Spleen (tissue), 11 donors: ENCODE data around the gene PTPN9. TPM values are rescaled to one million over a fixed set of nuclear protein-coding genes. Genes with fewer than 3 reads are reported as not detected.
"Not testable (repeated sequence)": the region's sequence is repeated elsewhere in the genome, so short reads cannot be mapped to it uniquely, and the experiment has no call there.

Experiments used
- DNase-seq: peaks from one replicate; pipeline ENCODE4 v3.0.0-alpha.2; 2020
- H3K27ac ChIP-seq, 8 donors: fragments of 200-600 bp; sonication (generic) in 7 of 8; 1 replicate in 4 of 8; 2 replicates in 4 of 8; pipeline versions ENCODE4 v1.5.0 to v1.8.0; 2016 to 2021; ENCODE audit warnings: inconsistent platforms in 4 of 8, mild to moderate bottlenecking in 4 of 8, moderate library complexity in 1 of 8
- H3K27me3 ChIP-seq, 7 donors: fragments of 200-600 bp; sonication (generic) in 6 of 7; replicated peaks in 1 of 7; 1 replicate in 4 of 7; 2 replicates in 3 of 7; pipeline versions ENCODE4 v1.5.0 to v1.8.0; 2016 to 2021; ENCODE audit warnings: inconsistent platforms in 3 of 7, mild to moderate bottlenecking in 1 of 7
- H3K36me3 ChIP-seq, 6 donors: fragments of 200-600 bp; sonication (generic) in 5 of 6; 1 replicate in 4 of 6; 2 replicates in 2 of 6; pipeline versions ENCODE4 v1.5.0 to v1.8.0; 2016 to 2021; ENCODE audit warnings: inconsistent platforms in 2 of 6
- H3K4me1 ChIP-seq, 6 donors: fragments of 200-600 bp; sonication (generic) in 5 of 6; 1 replicate in 3 of 6; 2 replicates in 3 of 6; pipeline versions ENCODE4 v1.5.0 to v1.8.0; 2016 to 2021; ENCODE audit warnings: inconsistent platforms in 3 of 6
- H3K4me3 ChIP-seq, 8 donors: fragments of 200-600 bp; sonication (generic) in 7 of 8; 1 replicate in 4 of 8; 2 replicates in 4 of 8; pipeline versions ENCODE4 v1.5.0 to v1.8.0; 2016 to 2021; ENCODE audit warnings: inconsistent platforms in 4 of 8, mild to moderate bottlenecking in 4 of 8, moderate library complexity in 2 of 8
- H3K9me3 ChIP-seq, 8 donors: fragments of 200-600 bp; sonication (generic) in 7 of 8; 1 replicate in 4 of 8; 2 replicates in 4 of 8; pipeline versions ENCODE4 v1.5.0 to v1.8.0; 2016 to 2021; ENCODE audit warnings: inconsistent platforms in 4 of 8
- POLR2A ChIP-seq, 3 donors: fragments of 450-650 bp; IDR thresholded peaks; one replicate each; pipeline ENCODE4 v1.5.1; 2017; ENCODE audit warnings: antibody characterized with exemption in 3 of 3, mild to moderate bottlenecking in 1 of 3
- POLR2AphosphoS5 ChIP-seq, 3 donors: sonication (generic); formaldehyde crosslinking; IDR thresholded peaks; one replicate each; pipeline ENCODE4 v1.5.1; 2017; ENCODE audit warnings: antibody characterized with exemption in 3 of 3
- WGBS, 5 donors: extraction: QIAGEN DNeasy Blood & Tissue Kit in 3 of 5; methylation state at CpG; one replicate each; pipeline versions ENCODE4 v1.1.5 to v1.1.7; 2013 to 2018; 5-methylcytosine and 5-hydroxymethylcytosine counted together
- intact Hi-C: fragments of 100-400 bp; cut with DNase I; formaldehyde crosslinking; loops from one replicate; pipeline ENCODE4 v1.15.0; 2023; ENCODE audit warnings: low total_unique reads
- polyA plus RNA-seq, 3 donors: library from polyadenylated mRNA; stranded (reverse); fragments of 200-250 nt; gene quantifications; one replicate each; pipeline ENCODE4 v1.2.1, GENCODE V29; 2013
- total RNA-seq, 7 donors: library from RNA; depleted of rRNA in 3 of 7; stranded (reverse); fragments of >200 nt in 3 of 7; fragmentation: NEBNext Ultra II Directional in 4 of 7; extraction: Animal tissue kit (Norgen Biotek cat#: 25700) in 4 of 7; gene quantifications; one replicate each; pipeline versions ENCODE4 v1.1.0 to v1.2.1, GENCODE V29; 2016 to 2021
- TF ChIP-seq, protein P1 (sequence below), 11 experiments: fragments of 200-600 bp in 7 of 11; fragments of 450-650 bp in 4 of 11; sonication (generic) in 4 of 11; IDR thresholded peaks in 8 of 11; conservative IDR thresholded peaks in 3 of 11; 1 replicate in 7 of 11; 2 replicates in 4 of 11; pipeline versions ENCODE4 v1.4.0 to v1.8.0; 2016 to 2021; ENCODE audit warnings: antibody characterized with exemption in 11 of 11, inconsistent platforms in 4 of 11, mild to moderate bottlenecking in 1 of 11
- donor health status: healthy with polysubstance abuse.
- donor health status: DM: no; HTN: no; CAD: no; lungs with moderate emphysema.
- donor health status: DM: no; HTN: no; CAD: no.
- donor health status: Bipolar disorder and iron deficiency.
- donor health status: healthy.
- donor health status: DM: no; HTN: no; CAD: no.
- donor health status: DM: yes; HTN: yes; CAD: no.

The PTPN9 gene
- total and polyA plus RNA-seq, 10 donors, result 4.6 to 32.5 (median 22.3) TPM

- TF ChIP-seq, protein P1, sequence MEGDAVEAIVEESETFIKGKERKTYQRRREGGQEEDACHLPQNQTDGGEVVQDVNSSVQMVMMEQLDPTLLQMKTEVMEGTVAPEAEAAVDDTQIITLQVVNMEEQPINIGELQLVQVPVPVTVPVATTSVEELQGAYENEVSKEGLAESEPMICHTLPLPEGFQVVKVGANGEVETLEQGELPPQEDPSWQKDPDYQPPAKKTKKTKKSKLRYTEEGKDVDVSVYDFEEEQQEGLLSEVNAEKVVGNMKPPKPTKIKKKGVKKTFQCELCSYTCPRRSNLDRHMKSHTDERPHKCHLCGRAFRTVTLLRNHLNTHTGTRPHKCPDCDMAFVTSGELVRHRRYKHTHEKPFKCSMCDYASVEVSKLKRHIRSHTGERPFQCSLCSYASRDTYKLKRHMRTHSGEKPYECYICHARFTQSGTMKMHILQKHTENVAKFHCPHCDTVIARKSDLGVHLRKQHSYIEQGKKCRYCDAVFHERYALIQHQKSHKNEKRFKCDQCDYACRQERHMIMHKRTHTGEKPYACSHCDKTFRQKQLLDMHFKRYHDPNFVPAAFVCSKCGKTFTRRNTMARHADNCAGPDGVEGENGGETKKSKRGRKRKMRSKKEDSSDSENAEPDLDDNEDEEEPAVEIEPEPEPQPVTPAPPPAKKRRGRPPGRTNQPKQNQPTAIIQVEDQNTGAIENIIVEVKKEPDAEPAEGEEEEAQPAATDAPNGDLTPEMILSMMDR (IDR thresholded peaks at IDR 0.05 in 8 of 11, conservative IDR thresholded peaks at IDR 0.05 in 3 of 11), result no peak
- TF ChIP-seq POLR2A (IDR thresholded peaks at IDR 0.05) (no peak), POLR2AphosphoS5 (IDR thresholded peaks at IDR 0.05) (no peak)
- Histone ChIP-seq H3K4me3 (no peak overlapping the region), H3K4me1 (peaks cover 0 to 25% (median 2%) of the 10 kb centered on the region in 6 donors), H3K9me3 (no peaks in the 10 kb centered on the region), H3K27me3 (no peaks in the 10 kb centered on the region), H3K27ac (no peak overlapping the region), H3K36me3 (no peaks in the 10 kb centered on the region)
- DNase-seq, result no peak
- intact Hi-C loops, result no loop called here
These were observed 25.5 kb downstream of the PTPN9 start for GRCh38 chr15:75553659-75554058.

- Histone ChIP-seq H3K27me3 (no peaks in the 10 kb centered on the region), H3K36me3 (no peaks in the 10 kb centered on the region), H3K4me1 (peaks cover 0 to 35% (median 2%) of the 10 kb centered on the region in 6 donors), H3K27ac (peak overlapping the region in 2 of 8 donors; percentile 28 to 37), H3K9me3 (no peaks in the 10 kb centered on the region), H3K4me3 (no peak overlapping the region)
- no peak for DNase-seq
- 53 to 82% (median 66%) methylated on average over 4 of the region's 4 CpGs for WGBS, 5 donors
- intact Hi-C loops, result no loop called here
- TF ChIP-seq POLR2A (IDR thresholded peaks at IDR 0.05), result no peak
- TF ChIP-seq, protein P1 (IDR thresholded peaks at IDR 0.05 in 8 of 11, conservative IDR thresholded peaks at IDR 0.05 in 3 of 11), result no peak
- TF ChIP-seq POLR2AphosphoS5 (IDR thresholded peaks at IDR 0.05), result no peak
These were observed 28.0 kb downstream of the PTPN9 start for GRCh38 chr15:75551091-75551490.

GRCh38 chr15:75545064-75545463 lies 34.1 kb downstream of the PTPN9 start:
- no peak overlapping the region for H3K4me3 ChIP-seq
- DNase-seq, result no peak
- 47 to 76% (median 62%) methylated on average over 1 of the region's 1 CpG for WGBS, 5 donors
- intact Hi-C loops, result no loop called here
- H3K27ac ChIP-seq, result no peak overlapping the region
- no peaks in the 10 kb centered on the region for H3K27me3 ChIP-seq
- H3K9me3 ChIP-seq, result no peaks in the 10 kb centered on the region
- H3K36me3 ChIP-seq, result no peaks in the 10 kb centered on the region
- H3K4me1 ChIP-seq, result peaks cover 0 to 40% (median 13%) of the 10 kb centered on the region in 6 donors
- TF ChIP-seq, protein P1 (IDR thresholded peaks at IDR 0.05 in 8 of 11, conservative IDR thresholded peaks at IDR 0.05 in 3 of 11), result no peak
- TF ChIP-seq POLR2AphosphoS5 (IDR thresholded peaks at IDR 0.05) (no peak), POLR2A (IDR thresholded peaks at IDR 0.05) (no peak)

DNA sequence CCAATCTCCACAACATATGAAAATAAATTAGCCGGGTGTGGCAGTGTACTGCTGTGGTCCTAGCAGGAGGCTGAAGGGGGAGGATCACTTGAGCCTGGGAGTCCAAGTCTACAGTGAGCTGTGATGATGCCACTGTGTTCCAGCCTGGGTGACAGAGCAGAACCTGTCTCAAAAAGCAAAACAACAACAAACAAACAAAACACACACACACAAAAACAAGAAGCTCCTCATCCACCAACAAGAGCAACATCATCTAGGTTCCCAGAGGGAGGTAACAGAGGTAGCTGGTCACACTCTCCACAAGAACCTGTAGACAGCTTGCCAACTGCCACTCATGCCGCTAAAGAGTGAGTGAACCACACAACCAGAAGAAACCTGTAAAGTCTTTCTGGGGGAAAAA lies 34.8 kb downstream of the PTPN9 start:
- H3K9me3 ChIP-seq, result no peaks in the 10 kb centered on the region
- H3K27ac ChIP-seq, result no peak overlapping the region
- 84 to 99% (median 88%) methylated on average over 2 of the region's 2 CpGs for WGBS, 5 donors
- H3K4me1 ChIP-seq, result peaks cover 0 to 40% (median 13%) of the 10 kb centered on the region in 6 donors
- no peak for TF ChIP-seq POLR2A (IDR thresholded peaks at IDR 0.05)
- no peak for TF ChIP-seq POLR2AphosphoS5 (IDR thresholded peaks at IDR 0.05)
- TF ChIP-seq, protein P1 (IDR thresholded peaks at IDR 0.05 in 8 of 11, conservative IDR thresholded peaks at IDR 0.05 in 3 of 11), result no peak
- intact Hi-C loops, result no loop called here
- no peaks in the 10 kb centered on the region for H3K36me3 ChIP-seq
- no peak overlapping the region for H3K4me3 ChIP-seq
- no peaks in the 10 kb centered on the region for H3K27me3 ChIP-seq
- no peak for DNase-seq

DNA sequence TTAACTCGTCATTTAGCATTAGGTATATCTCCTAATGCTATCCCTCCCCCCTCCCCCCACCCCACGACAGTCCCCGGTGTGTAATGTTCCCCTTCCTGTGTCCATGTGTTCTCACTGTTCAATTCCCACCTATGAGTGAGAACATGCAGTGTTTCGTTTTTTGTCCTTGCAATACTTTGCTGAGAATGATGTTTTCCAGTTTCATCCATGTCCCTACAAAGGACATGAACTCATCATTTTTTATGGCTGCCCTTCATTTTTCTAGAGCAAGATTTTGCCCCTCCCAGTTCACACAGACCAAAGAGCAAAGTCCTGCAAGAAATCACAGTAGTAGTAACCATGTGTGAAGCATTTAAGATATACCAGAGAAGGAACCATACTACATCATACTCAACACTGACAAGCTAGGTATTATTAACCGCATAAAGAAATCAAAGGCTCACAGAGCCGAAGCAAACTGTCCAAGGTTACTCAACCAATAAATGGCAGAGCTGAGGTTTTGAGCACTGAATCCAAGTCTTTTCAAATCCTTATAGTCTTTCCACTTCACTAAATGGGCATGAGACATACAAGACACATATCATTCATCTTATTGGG lies 36.1 kb downstream of the PTPN9 start:
- 69 to 82% (median 81%) methylated on average over 4 to 6 of the region's 6 CpGs for WGBS, 5 donors
- H3K4me3 ChIP-seq, H3K9me3 ChIP-seq, H3K27me3 ChIP-seq, H3K36me3 ChIP-seq, H3K27ac ChIP-seq, intact Hi-C loops, DNase-seq: not testable (repeated sequence)
- H3K4me1 ChIP-seq, result peaks cover 0 to 40% (median 13%) of the 10 kb centered on the region in 6 donors
